Measurements from ENCODE around the gene IRF1.

The IRF1 gene

DNA sequence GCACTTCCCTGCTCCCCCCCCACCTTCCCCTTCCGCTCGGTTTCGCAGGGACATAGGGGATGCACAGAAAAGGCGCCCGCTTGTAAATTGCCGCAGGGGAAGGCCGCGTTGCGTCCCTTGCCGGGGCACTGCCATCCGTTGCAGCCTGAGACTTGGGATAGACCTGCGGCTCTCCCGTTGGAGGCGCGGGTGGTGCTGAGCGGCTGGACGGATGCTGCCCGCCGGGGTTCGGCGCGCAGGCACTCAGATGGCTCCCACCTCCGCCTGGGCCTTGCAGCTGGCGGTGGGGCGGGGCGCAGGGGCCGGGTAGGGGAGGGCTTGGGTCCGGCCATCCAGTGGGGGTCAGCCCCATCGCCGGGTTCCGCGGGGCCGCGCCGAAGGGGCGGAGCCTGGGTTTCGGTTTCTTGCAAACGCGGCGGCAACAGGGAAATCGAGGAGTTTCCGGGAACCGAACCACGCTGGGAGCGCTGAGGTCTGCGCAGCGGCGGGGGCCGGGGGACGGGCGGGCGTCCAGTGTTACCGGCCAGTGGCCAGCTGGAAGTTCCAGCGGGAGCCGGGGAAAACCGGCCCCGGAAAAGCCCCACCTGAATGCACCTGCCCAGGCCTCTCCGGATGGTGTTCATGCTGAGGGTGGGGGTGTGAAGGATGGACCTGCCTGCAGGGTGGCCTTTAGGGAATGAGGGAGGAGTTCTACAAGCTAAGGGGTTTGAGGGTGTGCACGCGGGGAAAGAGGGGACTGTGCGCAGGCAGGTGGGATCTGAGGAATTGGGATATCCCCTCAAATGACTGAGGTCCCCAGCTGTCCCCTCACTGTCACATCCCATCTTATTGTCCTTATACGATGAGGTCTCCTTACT, 6.3 kb upstream of the IRF1 start:
- TF ChIP-seq POLR2A (IDR thresholded peaks at IDR 0.05; ENCODE audit: low read length), result no peak
- TF ChIP-seq GATA1 (IDR thresholded peaks at IDR 0.05; ENCODE audit: low read depth, low read length), result no peak
- peak; percentile 83 to 87 for DNase-seq

DNA sequence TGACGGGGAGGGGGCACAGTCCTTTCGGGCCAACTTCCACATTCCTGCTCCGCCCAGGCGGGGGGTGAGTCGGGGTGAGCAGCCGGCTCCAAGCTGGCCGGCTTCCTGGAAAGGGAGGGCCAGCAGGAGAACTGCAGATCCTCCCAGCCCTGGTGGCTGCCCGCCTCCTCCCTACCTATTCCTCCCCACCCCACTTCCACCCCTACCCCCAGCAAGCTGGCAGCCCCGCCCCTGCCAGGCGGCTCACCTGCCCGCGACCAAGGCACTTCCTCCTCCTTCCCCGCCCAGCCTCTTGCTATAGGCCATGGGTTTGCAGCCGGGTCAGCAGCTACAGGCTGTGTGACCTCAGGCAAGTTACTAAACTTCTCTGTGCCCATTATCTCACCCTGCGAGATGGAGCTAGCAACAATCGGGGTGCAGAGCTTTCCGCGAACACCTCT, 5.6 kb upstream of the IRF1 start:
- DNase-seq, result peak; percentile 82 to 85
- TF ChIP-seq POLR2A (IDR thresholded peaks at IDR 0.05; ENCODE audit: low read length), result no peak
- no peak for TF ChIP-seq GATA1 (IDR thresholded peaks at IDR 0.05; ENCODE audit: low read depth, low read length)

DNA sequence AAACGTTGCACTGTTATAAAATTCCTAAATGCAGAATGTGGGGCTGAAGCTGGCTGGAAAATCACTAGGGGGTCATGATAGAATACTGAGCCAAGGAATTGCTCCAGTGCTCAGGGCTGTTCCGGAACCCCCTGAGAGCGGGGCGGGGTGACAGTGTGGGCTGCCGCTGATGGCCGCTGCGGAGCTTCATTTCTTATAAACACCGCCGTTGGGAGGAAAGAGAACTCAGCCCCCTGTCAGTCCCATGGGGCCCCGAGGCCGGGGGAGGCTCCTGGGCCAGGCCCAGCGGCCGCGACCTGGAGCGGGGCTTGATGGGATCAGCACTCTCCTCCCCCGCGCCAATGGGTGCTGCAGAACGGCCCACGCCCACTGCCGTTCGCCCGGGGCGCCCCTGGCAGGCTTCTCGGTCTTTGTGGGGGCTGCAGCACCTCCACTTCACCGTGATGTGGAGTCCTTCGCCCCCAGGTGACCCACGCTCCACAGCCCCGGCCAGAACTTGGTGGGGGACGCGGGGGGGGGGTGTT, 5.2 kb upstream of the IRF1 start:
- DNase-seq, result peak; percentile 87 to 90
- no peak for TF ChIP-seq GATA1 (IDR thresholded peaks at IDR 0.05; ENCODE audit: low read depth, low read length)
- peak; percentile 39 for TF ChIP-seq POLR2A (IDR thresholded peaks at IDR 0.05; ENCODE audit: low read length)

DNA sequence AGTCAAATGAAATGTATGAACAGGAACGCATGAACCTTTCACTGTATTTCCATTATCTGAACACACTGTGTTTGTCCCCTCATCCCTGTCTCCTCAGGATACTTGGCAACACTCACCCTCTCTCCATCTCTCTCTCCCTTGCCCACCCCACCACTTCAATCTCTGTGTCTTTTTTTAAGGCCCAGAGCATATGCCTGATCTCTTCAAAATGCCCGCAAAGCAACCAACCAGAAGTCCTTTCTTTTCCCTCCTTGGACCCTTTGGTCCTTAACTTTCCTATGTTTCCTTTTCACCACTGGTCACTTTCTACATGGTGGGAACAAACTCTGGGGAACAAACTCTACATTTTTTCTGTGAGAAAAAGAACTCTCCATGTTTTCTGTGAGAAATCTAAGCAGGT, 3.2 kb upstream of the IRF1 start:
- TF ChIP-seq GATA1 (IDR thresholded peaks at IDR 0.05; ENCODE audit: low read depth, low read length) (no peak), POLR2A (IDR thresholded peaks at IDR 0.05; ENCODE audit: low read length) (no peak)
- DNase-seq, result no peak

DNA sequence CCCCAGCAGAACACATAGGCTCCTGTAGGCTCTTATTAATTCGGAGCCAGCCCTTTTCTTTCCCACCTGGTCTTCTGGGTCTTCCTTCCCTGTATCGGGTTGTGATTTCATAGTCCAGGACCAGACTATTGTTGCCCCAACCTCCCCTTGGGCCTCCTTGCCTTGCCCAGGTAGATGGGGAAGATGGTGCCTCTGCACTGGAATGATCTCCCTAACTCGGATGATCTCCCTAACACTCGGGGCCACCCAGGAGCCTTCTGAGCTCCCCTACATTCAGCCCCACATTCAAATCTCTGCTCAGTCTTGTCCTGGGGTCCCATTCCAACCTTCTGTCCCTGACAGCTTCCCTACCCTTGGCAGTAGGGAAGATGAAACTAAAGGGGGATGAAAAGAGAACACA, 2.7 kb upstream of the IRF1 start:
- DNase-seq, result no peak
- no peak for TF ChIP-seq GATA1 (IDR thresholded peaks at IDR 0.05; ENCODE audit: low read depth, low read length)
- TF ChIP-seq POLR2A (IDR thresholded peaks at IDR 0.05; ENCODE audit: low read length), result no peak

DNA sequence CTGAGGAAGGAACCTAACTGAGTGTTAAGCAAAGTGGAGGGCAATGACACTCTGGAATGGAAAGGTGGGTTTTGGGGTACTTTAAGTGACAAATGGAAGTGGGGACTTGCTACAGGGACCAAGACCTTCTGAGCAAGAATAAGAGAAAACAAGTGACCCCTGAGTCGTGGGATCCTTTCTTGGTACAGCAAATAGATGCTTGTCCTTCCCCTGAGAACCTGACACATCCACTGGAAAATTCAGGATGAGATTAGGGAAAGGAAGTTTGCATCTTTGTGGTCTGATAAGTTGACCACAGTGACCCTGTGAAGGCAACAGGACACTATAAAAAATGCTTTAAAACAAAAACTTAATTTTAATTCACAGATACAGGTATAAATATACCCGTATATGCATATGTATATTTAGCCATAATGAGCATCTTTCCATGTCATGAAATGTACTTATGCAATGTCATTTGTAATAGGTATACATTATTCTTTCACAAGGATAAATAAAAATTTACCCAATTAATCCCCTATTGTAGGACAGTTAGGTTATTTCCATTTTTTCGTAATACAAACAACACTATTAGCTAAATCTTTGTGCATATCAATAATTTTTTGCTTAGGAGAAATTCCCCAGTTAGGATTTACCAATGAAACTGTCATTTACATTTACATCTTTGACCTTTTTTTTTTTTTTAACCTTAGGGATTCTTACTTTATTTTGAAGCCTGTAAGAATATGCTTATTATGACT, 2.0 kb upstream of the IRF1 start:
- TF ChIP-seq POLR2A (IDR thresholded peaks at IDR 0.05; ENCODE audit: low read length) (no peak), GATA1 (IDR thresholded peaks at IDR 0.05; ENCODE audit: low read depth, low read length) (no peak)
- DNase-seq, result no peak

DNA sequence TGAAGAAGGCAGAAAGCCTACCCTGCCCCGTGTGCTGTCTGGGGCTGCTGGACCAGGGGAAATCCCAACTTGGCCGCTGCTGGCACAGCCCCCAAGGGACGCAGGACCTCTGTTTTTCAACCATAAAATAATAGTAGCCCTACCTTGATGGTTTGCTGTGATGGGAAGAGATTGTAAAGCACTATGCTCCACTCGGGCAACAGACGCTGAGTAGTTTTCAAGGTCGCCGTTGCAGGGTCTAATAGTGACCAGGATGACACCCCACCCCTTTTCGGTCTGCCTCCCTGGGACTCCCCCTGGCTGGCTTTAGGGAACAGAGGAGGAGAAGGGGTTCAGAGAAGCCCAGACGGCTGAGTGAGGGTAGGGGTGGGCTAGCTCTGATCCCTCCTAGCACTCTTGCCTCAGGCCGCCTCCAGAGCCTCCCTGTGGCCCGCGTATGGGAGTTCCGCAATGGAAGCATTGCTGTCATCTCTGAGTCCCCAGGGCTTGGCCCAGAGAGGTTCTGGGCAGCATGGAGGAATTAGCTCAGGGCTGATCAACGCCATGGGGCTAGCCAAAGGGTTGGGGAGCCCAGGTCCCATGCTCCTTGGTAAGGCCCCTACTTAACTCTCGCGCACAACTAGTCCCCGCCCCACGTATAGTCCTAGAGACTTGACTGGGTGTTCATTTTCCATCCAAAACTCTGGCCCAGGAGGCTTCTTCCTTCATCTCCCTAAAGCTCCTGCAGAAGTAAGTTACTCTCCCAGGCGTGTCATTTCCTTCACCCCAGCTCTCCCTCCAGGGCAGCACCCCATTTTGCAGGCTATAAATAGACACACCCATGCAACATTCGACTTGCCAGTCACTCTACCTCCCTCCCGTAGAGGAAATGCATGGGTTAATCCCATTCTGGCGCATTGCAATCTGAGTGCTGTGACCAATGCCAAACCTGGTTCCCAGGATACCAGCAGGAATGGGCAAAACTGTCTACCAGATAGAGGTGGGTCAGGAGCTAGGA, 1.1 kb upstream of the IRF1 start:
- DNase-seq, result peak; percentile 28 to 38
- TF ChIP-seq GATA1 (IDR thresholded peaks at IDR 0.05; ENCODE audit: low read depth, low read length) (no peak), POLR2A (IDR thresholded peaks at IDR 0.05; ENCODE audit: low read length) (no peak)

DNA sequence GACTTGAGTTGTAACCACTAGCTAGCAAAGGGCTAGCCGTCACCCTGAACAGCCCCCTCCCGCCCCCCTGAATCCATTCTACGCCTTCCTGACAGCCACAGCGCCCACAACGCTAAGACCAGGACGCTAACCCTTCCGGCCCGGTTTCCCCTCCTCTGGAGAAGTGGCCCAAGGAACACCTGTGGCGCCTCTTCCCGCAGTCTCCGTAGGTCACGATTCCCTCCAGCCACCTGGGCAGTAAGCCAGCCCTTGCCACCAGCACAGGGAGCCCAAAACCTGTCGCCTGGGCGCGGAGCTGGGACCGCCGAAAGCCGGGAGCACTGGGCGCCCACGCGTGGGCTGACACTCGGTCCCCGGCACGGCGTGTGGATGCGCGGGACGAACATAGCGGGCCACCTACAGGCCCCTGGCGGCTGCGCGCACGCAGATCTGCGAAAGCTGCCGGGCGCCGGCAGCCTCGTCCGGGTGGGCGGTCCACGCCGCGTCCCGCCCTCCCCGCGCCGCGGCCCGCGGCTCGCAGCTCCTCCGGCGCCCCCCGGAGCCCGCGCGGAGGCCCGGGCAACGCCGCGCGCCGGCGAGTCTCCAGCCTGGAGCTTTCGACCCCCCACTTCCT, 596 bp downstream of the IRF1 start:
- TF ChIP-seq GATA1 (IDR thresholded peaks at IDR 0.05; ENCODE audit: low read depth, low read length) (no peak), POLR2A (IDR thresholded peaks at IDR 0.05; ENCODE audit: low read length) (no peak)
- peak; percentile 75 to 84 for DNase-seq

DNA sequence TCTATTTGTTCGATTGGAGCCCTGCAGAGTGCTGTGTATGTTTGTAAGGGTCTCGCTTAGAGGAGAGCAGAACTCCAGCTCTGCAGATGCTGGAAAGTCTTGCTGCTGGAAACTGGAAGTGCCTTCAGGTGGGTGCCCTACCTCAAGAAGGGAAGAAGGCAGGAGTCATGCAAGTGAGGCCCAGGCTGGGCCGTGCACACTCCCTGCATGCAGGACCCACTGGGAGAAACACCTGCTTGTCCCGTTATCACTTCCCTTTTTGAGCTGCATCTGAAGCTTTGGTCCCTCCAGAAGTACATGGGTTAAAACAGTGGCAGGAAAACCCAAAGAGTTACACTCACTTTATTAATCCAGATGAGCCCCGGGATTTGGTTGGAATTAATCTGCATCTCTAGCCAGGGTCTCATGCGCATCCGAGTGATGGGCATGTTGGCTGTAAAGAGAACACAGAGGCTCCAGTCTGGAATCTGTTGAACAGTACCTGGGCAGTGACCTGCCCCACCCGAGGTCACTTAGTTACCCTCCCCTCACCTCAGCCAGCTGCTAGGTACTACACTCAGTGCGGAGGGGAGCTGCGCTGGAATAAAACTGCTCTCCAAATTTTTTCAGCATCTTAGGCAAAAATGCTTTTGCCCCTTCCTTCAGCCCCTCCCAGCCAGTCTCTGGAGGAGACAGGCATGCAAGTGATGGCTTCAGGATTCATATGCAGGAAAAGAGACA, 1.4 kb downstream of the IRF1 start:
- TF ChIP-seq POLR2A (IDR thresholded peaks at IDR 0.05; ENCODE audit: low read length), result no peak
- no peak for TF ChIP-seq GATA1 (IDR thresholded peaks at IDR 0.05; ENCODE audit: low read depth, low read length)
- DNase-seq, result peak in 1 of 2 experiments; percentile 53

DNA sequence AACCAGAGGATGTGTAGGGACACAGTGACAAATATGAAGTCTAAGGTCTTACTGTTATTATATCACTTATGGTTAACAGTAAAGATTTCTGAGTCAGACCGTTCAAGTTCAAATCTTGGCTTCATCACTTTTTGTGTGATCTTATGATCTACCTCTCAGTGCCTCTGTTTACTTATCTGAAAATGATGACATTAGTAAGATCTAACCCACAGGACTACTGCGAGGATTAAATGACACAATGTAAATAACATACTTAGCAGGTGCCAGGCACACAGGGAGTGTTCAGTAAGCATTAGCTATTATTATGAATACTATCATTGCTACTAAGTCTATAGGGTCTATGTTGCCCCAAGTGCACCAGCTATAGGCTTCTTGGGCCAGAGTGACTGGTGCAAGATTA, 2.0 kb downstream of the IRF1 start:
- TF ChIP-seq GATA1 (IDR thresholded peaks at IDR 0.05; ENCODE audit: low read depth, low read length) (no peak), POLR2A (IDR thresholded peaks at IDR 0.05; ENCODE audit: low read length) (no peak)
- no peak for DNase-seq

DNA sequence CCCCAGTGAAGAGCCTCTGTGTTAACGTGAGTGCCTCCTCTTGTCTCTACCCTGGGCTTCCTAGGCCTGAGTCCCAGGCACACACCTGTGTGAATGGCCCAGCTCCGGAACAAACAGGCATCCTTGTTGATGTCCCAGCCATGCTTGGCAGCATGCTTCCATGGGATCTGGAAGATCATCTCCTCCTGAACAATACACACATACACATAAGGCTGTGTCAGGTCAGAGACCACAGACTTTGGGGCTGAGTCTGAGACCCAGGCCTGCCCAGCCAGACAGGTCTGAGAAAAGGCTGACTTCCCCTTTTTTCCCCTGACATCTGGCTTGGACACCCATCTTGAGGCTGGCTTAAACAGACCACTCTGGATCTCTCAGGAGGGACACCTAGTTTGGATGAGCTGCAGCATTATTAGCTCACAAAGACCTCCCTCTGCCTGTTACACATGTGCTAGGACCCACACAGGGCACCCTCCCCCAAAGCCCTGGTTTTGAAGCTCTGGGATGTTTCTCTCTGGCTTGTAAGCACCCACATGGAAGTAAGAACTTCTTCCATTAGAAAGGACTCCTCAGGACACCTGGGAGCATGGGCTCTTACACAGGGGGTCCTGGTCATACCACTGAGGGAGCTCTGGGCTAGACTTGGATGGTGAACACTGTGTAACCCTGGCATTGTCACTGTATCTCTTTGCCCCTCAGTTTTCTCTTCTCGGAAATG, 2.6 kb downstream of the IRF1 start:
- TF ChIP-seq GATA1 (IDR thresholded peaks at IDR 0.05; ENCODE audit: low read depth, low read length) (no peak), POLR2A (IDR thresholded peaks at IDR 0.05; ENCODE audit: low read length) (no peak)
- no peak for DNase-seq

DNA sequence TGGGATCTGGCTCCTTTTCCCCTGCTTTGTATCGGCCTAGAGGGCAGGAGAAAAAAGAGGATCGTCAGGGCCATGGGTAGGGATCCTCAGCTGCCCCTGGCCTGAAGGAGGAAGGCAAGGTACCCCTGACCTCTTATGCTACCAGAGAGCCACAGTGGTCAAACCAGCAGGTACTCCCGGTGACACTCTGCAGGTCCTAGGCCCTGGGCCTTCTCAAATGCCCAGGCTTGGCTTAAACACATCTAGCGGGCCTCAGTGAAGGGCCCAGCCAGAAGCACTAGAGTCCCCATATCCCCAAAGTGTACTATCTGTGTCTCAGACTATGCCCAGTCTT, 3.5 kb downstream of the IRF1 start:
- DNase-seq, result no peak
- no peak for TF ChIP-seq POLR2A (IDR thresholded peaks at IDR 0.05; ENCODE audit: low read length)
- TF ChIP-seq GATA1 (IDR thresholded peaks at IDR 0.05; ENCODE audit: low read depth, low read length), result no peak

Data from erythroblast (primary cell).